OCI-LY7 (cell line): ENCODE results near the gene KRT35. TPM values are rescaled to one million over a fixed set of nuclear protein-coding genes. Genes with fewer than 3 reads are reported as not detected.

Experiments
- BruUV-seq: library from RNA; stranded (reverse); fragments of 400-500 nt; replicated peaks from 2 replicates; lab custom pipeline; 2021; lab: Mats Ljungman, UMichigan
- CTCF ChIA-PET: fragments of 300-600 bp; sonication (Branson Sonifier 250); formaldehyde crosslinking; loops from one replicate; lab custom pipeline; 2022; ENCODE audit warnings: antibody characterized with exemption; ENCODE audit not compliant: unreplicated experiment; lab: Charles Lee
- POLR2A ChIA-PET: fragments of 300-600 bp; sonication (Branson Sonifier 250); formaldehyde crosslinking; loops from one replicate; lab custom pipeline; 2022; ENCODE audit warnings: antibody characterized with exemption; lab: Charles Lee
- DNase-seq: peaks from one replicate; pipeline ENCODE4 v3.0.0-alpha.2; 2015; ENCODE audit warnings: low spot score
- H2AFZ ChIP-seq: fragments of 200-600 bp; sonication (generic), shearing (Covaris generic); 2 replicates; pipeline ENCODE4 v1.6.1; 2014; ENCODE audit warnings: mild to moderate bottlenecking, antibody characterized with exemption, low read length, moderate library complexity
- H3K27ac ChIP-seq: fragments of 200-600 bp; sonication (generic); 2 replicates; pipeline ENCODE4 v1.5.1; 2014; ENCODE audit warnings: mixed run types, low read depth, mild to moderate bottlenecking, moderate library complexity, low read length, inconsistent platforms; ENCODE audit not compliant: poor library complexity, severe bottlenecking
- H3K36me3 ChIP-seq: fragments of 200-600 bp; sonication (generic); 2 replicates; pipeline ENCODE4 v1.6.1; 2014; ENCODE audit warnings: mild to moderate bottlenecking, antibody characterized with exemption, low read length, moderate library complexity, mixed read lengths; ENCODE audit not compliant: insufficient read depth
- H3K4me1 ChIP-seq: fragments of 200-600 bp; sonication (generic); 2 replicates; pipeline ENCODE4 v1.5.1; 2014; ENCODE audit warnings: mild to moderate bottlenecking, low read length; ENCODE audit not compliant: insufficient read depth, poor library complexity, severe bottlenecking
- H3K4me2 ChIP-seq: fragments of 200-600 bp; sonication (generic); 2 replicates; pipeline ENCODE4 v1.6.1; 2014; ENCODE audit warnings: mild to moderate bottlenecking, low read length
- H3K4me3 ChIP-seq: fragments of 200-600 bp; sonication (generic); 2 replicates; pipeline ENCODE4 v1.5.1; 2014; ENCODE audit warnings: mild to moderate bottlenecking, low read depth, low read length; ENCODE audit not compliant: poor library complexity, severe bottlenecking
- H3K79me2 ChIP-seq: fragments of 200-600 bp; sonication (generic); 2 replicates; pipeline ENCODE4 v1.6.1; 2016; ENCODE audit warnings: low read depth, mild to moderate bottlenecking, low read length, moderate library complexity, mixed read lengths; ENCODE audit not compliant: insufficient read depth
- H3K9me2 ChIP-seq: fragments of 200-600 bp; sonication (generic); 2 replicates; pipeline ENCODE4 v1.6.1; 2016; ENCODE audit warnings: mild to moderate bottlenecking, low read length, mixed read lengths; ENCODE audit not compliant: insufficient read depth
- H3K9me3 ChIP-seq: fragments of 200-600 bp; sonication (generic); 2 replicates; pipeline ENCODE4 v1.6.1; 2014; ENCODE audit warnings: mild to moderate bottlenecking, mixed run types, low read length, mixed read lengths
- H4K20me1 ChIP-seq: fragments of 200-600 bp; sonication (generic); 2 replicates; pipeline ENCODE4 v1.6.1; 2014; ENCODE audit warnings: mild to moderate bottlenecking, antibody characterized with exemption, low read length, moderate library complexity, mixed read lengths; ENCODE audit not compliant: insufficient read depth
- CTCF ChIP-seq: fragments of 200-600 bp; sonication (generic); conservative IDR thresholded peaks from 2 replicates; pipeline ENCODE4 v1.5.1; 2014; ENCODE audit warnings: mild to moderate bottlenecking, antibody characterized with exemption, low read length, moderate library complexity, mixed read lengths
- EZH2phosphoT487 ChIP-seq: fragments of 200-600 bp; sonication (generic); IDR thresholded peaks from 2 replicates; pipeline ENCODE4 v1.6.1; 2018; ENCODE audit warnings: low read depth, borderline replicate concordance, mild to moderate bottlenecking, mixed run types, antibody characterized with exemption, low read length, moderate library complexity, mixed read lengths
- intact Hi-C: fragments of 100-400 bp; cut with micrococcal nuclease; formaldehyde crosslinking; loops from one replicate; pipeline ENCODE4 v1.10.0; 2022; ENCODE audit not compliant: unreplicated experiment
- total RNA-seq, 2 experiments: library from RNA; depleted of rRNA in 1 of 2; stranded (reverse); fragments of >200 nt in 1 of 2; shearing (Covaris generic) in 1 of 2; gene quantifications; 2 replicates each; pipeline ENCODE4 v1.2.3, GENCODE V29; 2014 to 2022

Gene KRT35
- total RNA-seq, 2 experiments from 2014 or later = not detected

GRCh38 chr17:41464173-41464572 is 16.8 kb downstream of the KRT35 start:
- Histone ChIP-seq H3K36me3 (no peaks in the 10 kb centered on the region), H3K4me3 (no peak overlapping the region), H3K79me2 (no peaks in the 10 kb centered on the region), H4K20me1 (no peaks in the 10 kb centered on the region), H3K9me2 (no peaks in the 10 kb centered on the region), H3K27ac (no peak overlapping the region), H3K9me3 (no peaks in the 10 kb centered on the region), H2AFZ (no peak overlapping the region), H3K4me1 (no peaks in the 10 kb centered on the region), H3K4me2 (no peak overlapping the region)
- no peak for DNase-seq
- TF ChIP-seq CTCF = no peak
- TF ChIP-seq EZH2phosphoT487 = no peak
- ChIA-PET POLR2A (no interaction called here), CTCF (no interaction called here)
- BruUV-seq = no TSS peak
- intact Hi-C loops = no loop called here

GRCh38 chr17:41463746-41464145 is 17.2 kb downstream of the KRT35 start:
- CTCF ChIA-PET = no interaction called here
- no peaks in the 10 kb centered on the region for H3K9me2 ChIP-seq
- intact Hi-C loops = no loop called here
- H2AFZ ChIP-seq = no peak overlapping the region
- no peaks in the 10 kb centered on the region for H3K79me2 ChIP-seq
- no peaks in the 10 kb centered on the region for H4K20me1 ChIP-seq
- H3K4me1 ChIP-seq = no peaks in the 10 kb centered on the region
- H3K36me3 ChIP-seq = no peaks in the 10 kb centered on the region
- no peaks in the 10 kb centered on the region for H3K9me3 ChIP-seq
- no TSS peak for BruUV-seq
- POLR2A ChIA-PET = interaction anchor here (0.8 kb wide), 1 partner anchor 226 kb away, joined by 3 read pairs; no protein-coding TSS in a partner anchor
- H3K4me2 ChIP-seq = no peak overlapping the region
- no peak overlapping the region for H3K27ac ChIP-seq
- H3K4me3 ChIP-seq = no peak overlapping the region
- no peak for DNase-seq
- TF ChIP-seq CTCF (no peak), EZH2phosphoT487 (no peak)

GRCh38 chr17:41462705-41463104 is 18.2 kb downstream of the KRT35 start:
- Histone ChIP-seq H3K27ac (no peak overlapping the region), H3K79me2 (no peaks in the 10 kb centered on the region), H3K9me2 (no peaks in the 10 kb centered on the region), H4K20me1 (no peaks in the 10 kb centered on the region), H2AFZ (no peak overlapping the region), H3K36me3 (no peaks in the 10 kb centered on the region), H3K4me1 (no peaks in the 10 kb centered on the region), H3K4me2 (no peak overlapping the region), H3K9me3 (no peaks in the 10 kb centered on the region), H3K4me3 (no peak overlapping the region)
- no TSS peak for BruUV-seq
- intact Hi-C loops = no loop called here
- no peak for DNase-seq
- TF ChIP-seq CTCF (no peak), EZH2phosphoT487 (no peak)
- CTCF ChIA-PET = no interaction called here
- POLR2A ChIA-PET = interaction anchor here (0.8 kb wide), 1 partner anchor 227 kb away, joined by 3 read pairs; no protein-coding TSS in a partner anchor
